ENCODE data around the gene PLA2G5.

PLA2G5 gene

GRCh38 chr1:20093303-20093702 is 23.3 kb downstream of the PLA2G5 start:
- DNase-seq = no peak

GRCh38 chr1:20093940-20094391 is 24.0 kb downstream of the PLA2G5 start:
- no peak for DNase-seq

- peak; percentile 87 for DNase-seq
Observed at GRCh38 chr1:20095564-20096434, 25.8 kb downstream of the PLA2G5 start.

GRCh38 chr1:20096840-20097447 is 26.9 kb downstream of the PLA2G5 start:
- no peak for DNase-seq

GRCh38 chr1:20099533-20099932 is 29.5 kb downstream of the PLA2G5 start:
- no peak for DNase-seq

GRCh38 chr1:20100632-20101355 is 30.8 kb downstream of the PLA2G5 start:
- DNase-seq = no peak

GRCh38 chr1:20102875-20103274 is 32.9 kb downstream of the PLA2G5 start:
- DNase-seq = no peak

- no peak for DNase-seq
Observed at GRCh38 chr1:20105856-20106255, 35.9 kb downstream of the PLA2G5 start.

GRCh38 chr1:20107351-20107750 is 37.4 kb downstream of the PLA2G5 start:
- DNase-seq = no peak

- DNase-seq = no peak
Observed at GRCh38 chr1:20107796-20108195, 37.8 kb downstream of the PLA2G5 start.

GRCh38 chr1:20108366-20109123 is 38.6 kb downstream of the PLA2G5 start:
- no peak for DNase-seq

- DNase-seq = no peak
Observed at GRCh38 chr1:20109223-20109856, 39.3 kb downstream of the PLA2G5 start.

- no peak for DNase-seq
Observed at GRCh38 chr1:20110679-20111078, 40.7 kb downstream of the PLA2G5 start.

- no peak for DNase-seq
Observed at GRCh38 chr1:20111452-20111851, 41.5 kb downstream of the PLA2G5 start.

- no peak for DNase-seq
Observed at GRCh38 chr1:20112279-20113000, 42.4 kb downstream of the PLA2G5 start.

- DNase-seq = no peak
Observed at GRCh38 chr1:20114021-20114648, 44.1 kb downstream of the PLA2G5 start.

- no peak for DNase-seq
Observed at GRCh38 chr1:20115479-20115878, 45.5 kb downstream of the PLA2G5 start.

GRCh38 chr1:20115916-20116315 is 45.9 kb downstream of the PLA2G5 start:
- no peak for DNase-seq

- no peak for DNase-seq
Observed at GRCh38 chr1:20117236-20117635, 47.2 kb downstream of the PLA2G5 start.

- no peak for DNase-seq
Observed at GRCh38 chr1:20119347-20119746, 49.4 kb downstream of the PLA2G5 start, which contains the start of gene PLA2G2D. PLA2G2D (minus strand) TSS chr1:20119536; CDS start chr1:20119498, 38 bp downstream.

- DNase-seq = no peak
Observed at GRCh38 chr1:20120796-20121195, 50.8 kb downstream of the PLA2G5 start.
